Measurements from ENCODE around the gene IL1RAPL1. TPM values are rescaled to one million over a fixed set of nuclear protein-coding genes. Genes with fewer than 3 reads are reported as not detected.

Gene IL1RAPL1
- total and polyA plus RNA-seq, 2 experiments from 2014 or later: 0.18 to 0.49 TPM

DNA sequence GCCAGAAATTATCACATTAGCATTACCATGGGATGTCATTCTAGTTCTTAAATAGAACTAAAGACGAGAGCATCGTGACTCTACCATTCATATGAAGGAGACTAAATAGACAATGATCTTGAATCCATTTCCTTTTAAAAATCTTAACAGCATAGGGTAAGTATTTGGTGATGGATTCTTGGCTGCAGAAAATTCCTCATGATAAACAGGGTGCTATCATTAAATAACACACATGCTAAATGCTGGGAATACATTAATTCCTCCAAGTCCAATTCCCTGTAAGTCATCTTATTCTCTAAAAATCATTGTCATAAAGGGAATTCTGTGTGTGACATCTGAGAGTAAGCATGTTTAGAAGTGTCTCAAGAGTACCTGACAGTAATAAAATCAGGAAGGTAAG, 1157.7 kb downstream of the IL1RAPL1 start:
- Histone ChIP-seq H3K4me1 (ENCODE audit: insufficient read depth) (0 out of 2 replicates have a peak, but pooled peaks cover 4% of the 10 kb centered on the region), H3K9me2 (ENCODE audit: insufficient read depth) (no peaks in the 10 kb centered on the region), H3K27ac (ENCODE audit: low read depth) (no peak overlapping the region), H3K36me3 (ENCODE audit: insufficient read depth) (no peaks in the 10 kb centered on the region), H3K79me2 (replicated peaks; ENCODE audit: insufficient read depth) (no peaks in the 10 kb centered on the region), H3K4me3 (no peak overlapping the region), H4K20me1 (replicated peaks; ENCODE audit: insufficient read depth) (no peaks in the 10 kb centered on the region), H2AFZ (no peak overlapping the region), H3K4me2 (no peak overlapping the region), H3F3A (replicated peaks; ENCODE audit: low read depth) (no peaks in the 10 kb centered on the region), H3K27me3 (ENCODE audit: insufficient read depth) (no peaks in the 10 kb centered on the region)
- Mint-ChIP-seq H3K36me3 (ENCODE audit: low read depth) (no peaks in the 10 kb centered on the region), H3K4me3 (no peak overlapping the region), H3K9me3 (no peaks in the 10 kb centered on the region), H3K4me1 (peaks cover 6% of the 10 kb centered on the region; the same call in 1 of the 3 replicates), H3K27ac (no peak overlapping the region), H3K27me3 (ENCODE audit: insufficient read depth, low read depth, poor library complexity) (no peaks in the 10 kb centered on the region)
- TF ChIP-seq NANOG (IDR thresholded peaks at IDR 0.05; ENCODE audit: borderline replicate concordance) (no peak), STAT1 (IDR thresholded peaks at IDR 0.05; ENCODE audit: unreplicated experiment) (no peak), CREB1 (CRISPR knock-in tag; IDR thresholded peaks at IDR 0.05; ENCODE audit: low read depth) (no peak), JUNB (IDR thresholded peaks at IDR 0.05; ENCODE audit: unreplicated experiment) (no peak), POLR2AphosphoS5 (IDR thresholded peaks at IDR 0.05; ENCODE audit: low read depth) (no peak)
- TF ChIP-seq, protein P1, sequence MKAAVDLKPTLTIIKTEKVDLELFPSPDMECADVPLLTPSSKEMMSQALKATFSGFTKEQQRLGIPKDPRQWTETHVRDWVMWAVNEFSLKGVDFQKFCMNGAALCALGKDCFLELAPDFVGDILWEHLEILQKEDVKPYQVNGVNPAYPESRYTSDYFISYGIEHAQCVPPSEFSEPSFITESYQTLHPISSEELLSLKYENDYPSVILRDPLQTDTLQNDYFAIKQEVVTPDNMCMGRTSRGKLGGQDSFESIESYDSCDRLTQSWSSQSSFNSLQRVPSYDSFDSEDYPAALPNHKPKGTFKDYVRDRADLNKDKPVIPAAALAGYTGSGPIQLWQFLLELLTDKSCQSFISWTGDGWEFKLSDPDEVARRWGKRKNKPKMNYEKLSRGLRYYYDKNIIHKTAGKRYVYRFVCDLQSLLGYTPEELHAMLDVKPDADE (IDR thresholded peaks at IDR 0.05): no peak
- ATAC-seq (no peak), DNase-seq (ENCODE audit: low spot score) (no peak)

DNA sequence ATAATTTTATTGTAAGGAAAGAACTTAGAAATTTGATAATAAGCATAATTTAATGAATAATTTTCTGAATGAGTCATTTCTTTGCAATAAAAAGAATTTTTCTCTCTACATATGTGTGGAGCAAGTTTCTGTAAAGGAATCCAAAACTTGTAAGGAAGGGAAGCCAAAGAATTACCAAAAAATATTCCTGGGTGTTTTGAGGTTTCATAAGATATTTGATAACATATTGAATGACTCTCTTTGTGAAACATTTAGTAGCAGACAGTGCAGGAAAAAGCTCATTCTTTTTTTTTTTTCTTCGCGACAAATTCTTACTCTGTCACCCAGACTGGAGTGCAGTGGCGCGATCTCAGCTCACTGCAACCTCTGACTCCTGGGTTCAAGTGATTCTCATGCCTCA, 1159.1 kb downstream of the IL1RAPL1 start:
- no peak overlapping the region for H3K4me3 ChIP-seq
- no peak overlapping the region for H3K4me2 ChIP-seq
- no peaks in the 10 kb centered on the region for H3F3A ChIP-seq (replicated peaks; ENCODE audit: low read depth)
- H3K4me1 ChIP-seq (ENCODE audit: insufficient read depth): 0 out of 2 replicates have a peak, but pooled peaks cover 4% of the 10 kb centered on the region
- Mint-ChIP-seq H3K9me3 (no peaks in the 10 kb centered on the region), H3K4me1 (peaks cover 6% of the 10 kb centered on the region; the same call in 1 of the 3 replicates), H3K36me3 (ENCODE audit: low read depth) (no peaks in the 10 kb centered on the region), H3K4me3 (no peak overlapping the region), H3K27me3 (ENCODE audit: insufficient read depth, low read depth, poor library complexity) (no peaks in the 10 kb centered on the region), H3K27ac (no peak overlapping the region)
- H3K9me2 ChIP-seq (ENCODE audit: insufficient read depth): no peaks in the 10 kb centered on the region
- no peaks in the 10 kb centered on the region for H4K20me1 ChIP-seq (replicated peaks; ENCODE audit: insufficient read depth)
- H3K27ac ChIP-seq (ENCODE audit: low read depth): no peak overlapping the region
- H2AFZ ChIP-seq: no peak overlapping the region
- no peaks in the 10 kb centered on the region for H3K36me3 ChIP-seq (ENCODE audit: insufficient read depth)
- no peaks in the 10 kb centered on the region for H3K79me2 ChIP-seq (replicated peaks; ENCODE audit: insufficient read depth)
- no peak for ATAC-seq
- no peak for DNase-seq (ENCODE audit: low spot score)
- no peaks in the 10 kb centered on the region for H3K27me3 ChIP-seq (ENCODE audit: insufficient read depth)
- TF ChIP-seq POLR2AphosphoS5 (IDR thresholded peaks at IDR 0.05; ENCODE audit: low read depth): no peak
- no peak for TF ChIP-seq ZNF331 (CRISPR knock-in tag; IDR thresholded peaks at IDR 0.05; ENCODE audit: low read depth)
- TF ChIP-seq, protein P2, sequence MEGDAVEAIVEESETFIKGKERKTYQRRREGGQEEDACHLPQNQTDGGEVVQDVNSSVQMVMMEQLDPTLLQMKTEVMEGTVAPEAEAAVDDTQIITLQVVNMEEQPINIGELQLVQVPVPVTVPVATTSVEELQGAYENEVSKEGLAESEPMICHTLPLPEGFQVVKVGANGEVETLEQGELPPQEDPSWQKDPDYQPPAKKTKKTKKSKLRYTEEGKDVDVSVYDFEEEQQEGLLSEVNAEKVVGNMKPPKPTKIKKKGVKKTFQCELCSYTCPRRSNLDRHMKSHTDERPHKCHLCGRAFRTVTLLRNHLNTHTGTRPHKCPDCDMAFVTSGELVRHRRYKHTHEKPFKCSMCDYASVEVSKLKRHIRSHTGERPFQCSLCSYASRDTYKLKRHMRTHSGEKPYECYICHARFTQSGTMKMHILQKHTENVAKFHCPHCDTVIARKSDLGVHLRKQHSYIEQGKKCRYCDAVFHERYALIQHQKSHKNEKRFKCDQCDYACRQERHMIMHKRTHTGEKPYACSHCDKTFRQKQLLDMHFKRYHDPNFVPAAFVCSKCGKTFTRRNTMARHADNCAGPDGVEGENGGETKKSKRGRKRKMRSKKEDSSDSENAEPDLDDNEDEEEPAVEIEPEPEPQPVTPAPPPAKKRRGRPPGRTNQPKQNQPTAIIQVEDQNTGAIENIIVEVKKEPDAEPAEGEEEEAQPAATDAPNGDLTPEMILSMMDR (conservative IDR thresholded peaks at IDR 0.05; ENCODE audit: low read depth in 2 of 2): no peak
- TF ChIP-seq, protein P3, sequence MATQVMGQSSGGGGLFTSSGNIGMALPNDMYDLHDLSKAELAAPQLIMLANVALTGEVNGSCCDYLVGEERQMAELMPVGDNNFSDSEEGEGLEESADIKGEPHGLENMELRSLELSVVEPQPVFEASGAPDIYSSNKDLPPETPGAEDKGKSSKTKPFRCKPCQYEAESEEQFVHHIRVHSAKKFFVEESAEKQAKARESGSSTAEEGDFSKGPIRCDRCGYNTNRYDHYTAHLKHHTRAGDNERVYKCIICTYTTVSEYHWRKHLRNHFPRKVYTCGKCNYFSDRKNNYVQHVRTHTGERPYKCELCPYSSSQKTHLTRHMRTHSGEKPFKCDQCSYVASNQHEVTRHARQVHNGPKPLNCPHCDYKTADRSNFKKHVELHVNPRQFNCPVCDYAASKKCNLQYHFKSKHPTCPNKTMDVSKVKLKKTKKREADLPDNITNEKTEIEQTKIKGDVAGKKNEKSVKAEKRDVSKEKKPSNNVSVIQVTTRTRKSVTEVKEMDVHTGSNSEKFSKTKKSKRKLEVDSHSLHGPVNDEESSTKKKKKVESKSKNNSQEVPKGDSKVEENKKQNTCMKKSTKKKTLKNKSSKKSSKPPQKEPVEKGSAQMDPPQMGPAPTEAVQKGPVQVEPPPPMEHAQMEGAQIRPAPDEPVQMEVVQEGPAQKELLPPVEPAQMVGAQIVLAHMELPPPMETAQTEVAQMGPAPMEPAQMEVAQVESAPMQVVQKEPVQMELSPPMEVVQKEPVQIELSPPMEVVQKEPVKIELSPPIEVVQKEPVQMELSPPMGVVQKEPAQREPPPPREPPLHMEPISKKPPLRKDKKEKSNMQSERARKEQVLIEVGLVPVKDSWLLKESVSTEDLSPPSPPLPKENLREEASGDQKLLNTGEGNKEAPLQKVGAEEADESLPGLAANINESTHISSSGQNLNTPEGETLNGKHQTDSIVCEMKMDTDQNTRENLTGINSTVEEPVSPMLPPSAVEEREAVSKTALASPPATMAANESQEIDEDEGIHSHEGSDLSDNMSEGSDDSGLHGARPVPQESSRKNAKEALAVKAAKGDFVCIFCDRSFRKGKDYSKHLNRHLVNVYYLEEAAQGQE (IDR thresholded peaks at IDR 0.05; ENCODE audit: unreplicated experiment): no peak

Measured in GM23338 (cell line).